ENCODE measurements around the gene CASP5.

The CASP5 gene

DNA sequence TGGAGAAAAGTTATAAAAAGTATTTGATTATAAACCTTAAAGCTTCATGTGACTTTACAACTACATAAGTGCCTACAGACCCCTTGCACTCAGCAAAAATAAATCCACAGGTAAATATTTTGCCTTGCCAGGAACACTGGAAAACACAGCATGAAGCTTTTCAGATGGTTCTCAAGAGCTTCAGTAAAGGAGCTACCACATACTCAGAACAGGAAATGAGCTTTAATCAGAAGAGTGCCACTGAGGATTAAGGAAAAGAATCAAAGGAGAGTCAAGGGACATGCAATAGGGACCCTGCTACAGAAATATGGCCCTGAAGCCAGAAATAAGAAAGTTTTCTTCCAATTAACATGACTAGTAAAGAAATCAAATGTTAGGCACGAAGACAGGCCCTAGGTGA is 10.8 kb upstream of the CASP5 start:
- no peak overlapping the region for H3K4me3 ChIP-seq (ENCODE audit: low read depth, low read length)
- no peaks in the 10 kb centered on the region for H3K27me3 ChIP-seq
- TF ChIP-seq, protein P1, sequence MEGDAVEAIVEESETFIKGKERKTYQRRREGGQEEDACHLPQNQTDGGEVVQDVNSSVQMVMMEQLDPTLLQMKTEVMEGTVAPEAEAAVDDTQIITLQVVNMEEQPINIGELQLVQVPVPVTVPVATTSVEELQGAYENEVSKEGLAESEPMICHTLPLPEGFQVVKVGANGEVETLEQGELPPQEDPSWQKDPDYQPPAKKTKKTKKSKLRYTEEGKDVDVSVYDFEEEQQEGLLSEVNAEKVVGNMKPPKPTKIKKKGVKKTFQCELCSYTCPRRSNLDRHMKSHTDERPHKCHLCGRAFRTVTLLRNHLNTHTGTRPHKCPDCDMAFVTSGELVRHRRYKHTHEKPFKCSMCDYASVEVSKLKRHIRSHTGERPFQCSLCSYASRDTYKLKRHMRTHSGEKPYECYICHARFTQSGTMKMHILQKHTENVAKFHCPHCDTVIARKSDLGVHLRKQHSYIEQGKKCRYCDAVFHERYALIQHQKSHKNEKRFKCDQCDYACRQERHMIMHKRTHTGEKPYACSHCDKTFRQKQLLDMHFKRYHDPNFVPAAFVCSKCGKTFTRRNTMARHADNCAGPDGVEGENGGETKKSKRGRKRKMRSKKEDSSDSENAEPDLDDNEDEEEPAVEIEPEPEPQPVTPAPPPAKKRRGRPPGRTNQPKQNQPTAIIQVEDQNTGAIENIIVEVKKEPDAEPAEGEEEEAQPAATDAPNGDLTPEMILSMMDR (IDR thresholded peaks at IDR 0.05; ENCODE audit: low read depth, low read length): no peak
- H3K36me3 ChIP-seq: no peaks in the 10 kb centered on the region
- H3K9me3 ChIP-seq: no peaks in the 10 kb centered on the region
- H3K4me1 ChIP-seq: no peaks in the 10 kb centered on the region
- no peak for DNase-seq

DNA sequence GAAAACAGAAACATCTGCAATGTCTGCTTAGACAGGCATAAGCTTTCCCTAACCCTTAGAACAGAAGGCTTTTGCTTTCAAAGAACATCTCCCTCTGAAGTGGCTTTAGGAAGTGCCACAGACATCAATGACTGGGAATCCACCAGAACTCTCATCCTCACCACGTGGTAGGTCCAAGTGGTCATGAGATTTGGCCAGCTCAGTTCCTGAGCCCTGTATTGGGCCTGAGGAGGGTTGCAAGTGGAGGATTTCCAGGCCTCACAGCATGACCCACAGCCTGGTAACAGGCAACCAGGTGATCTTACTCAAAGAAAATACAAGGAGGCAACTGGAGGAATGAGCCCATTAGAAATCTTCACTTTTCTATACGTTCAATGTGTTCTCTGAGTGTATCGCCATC is 10.4 kb upstream of the CASP5 start:
- H3K4me3 ChIP-seq (ENCODE audit: low read depth, low read length): no peak overlapping the region

DNA sequence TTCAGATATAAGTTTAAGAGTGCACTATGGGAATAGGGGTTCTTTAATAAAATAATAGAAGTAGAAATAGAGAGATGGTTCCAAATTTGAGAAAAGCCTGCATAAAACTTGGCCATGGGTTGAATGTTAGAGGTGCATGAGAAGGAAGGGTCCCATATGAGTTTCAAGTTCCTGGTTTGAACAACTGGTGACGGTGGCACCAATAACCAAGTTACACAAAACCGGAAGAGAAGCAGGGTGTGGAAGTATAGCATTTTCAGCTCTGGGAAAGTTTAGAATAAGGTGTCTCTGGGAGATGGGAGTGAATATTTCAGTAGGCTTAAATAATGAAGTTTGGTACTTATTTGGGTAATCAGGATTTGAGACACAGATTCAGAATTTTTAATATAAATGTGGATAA is 9.5 kb upstream of the CASP5 start:
- H3K4me1 ChIP-seq: no peaks in the 10 kb centered on the region

More for the DNA sequence above, 10.4 kb upstream of the CASP5 start:
- H3K9me3 ChIP-seq: no peaks in the 10 kb centered on the region
- H3K27me3 ChIP-seq: no peaks in the 10 kb centered on the region
- no peaks in the 10 kb centered on the region for H3K4me1 ChIP-seq
- no peak for DNase-seq
- TF ChIP-seq, protein P1 (IDR thresholded peaks at IDR 0.05; ENCODE audit: low read depth, low read length): no peak
- H3K36me3 ChIP-seq: no peaks in the 10 kb centered on the region

DNA sequence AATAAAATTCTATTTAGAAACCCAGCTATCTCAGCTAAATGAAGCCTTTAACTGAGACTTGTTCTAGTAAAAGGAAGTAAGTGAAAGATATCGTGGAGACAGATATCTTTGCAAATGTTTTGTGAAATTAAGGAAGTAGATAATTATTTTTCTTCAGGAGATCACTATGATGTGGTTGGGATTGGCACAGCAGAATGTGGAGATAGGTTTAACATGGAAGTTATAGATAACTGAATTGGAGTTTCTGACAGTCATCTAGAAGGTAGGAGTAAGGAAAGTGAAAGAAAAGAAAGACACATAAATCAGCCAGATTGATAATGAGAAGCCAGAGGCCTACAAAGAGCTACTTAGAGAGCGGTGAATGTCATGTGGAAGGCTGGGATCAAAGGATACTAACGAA is 4.7 kb upstream of the CASP5 start:
- H3K27me3 ChIP-seq: no peaks in the 10 kb centered on the region
- H3K9me3 ChIP-seq: no peaks in the 10 kb centered on the region
- no peak for DNase-seq
- H3K36me3 ChIP-seq: no peaks in the 10 kb centered on the region
- TF ChIP-seq, protein P1 (IDR thresholded peaks at IDR 0.05; ENCODE audit: low read depth, low read length): no peak
- no peaks in the 10 kb centered on the region for H3K4me1 ChIP-seq
- no peak overlapping the region for H3K4me3 ChIP-seq (ENCODE audit: low read depth, low read length)

More for the DNA sequence above, 9.5 kb upstream of the CASP5 start:
- Histone ChIP-seq H3K4me3 (ENCODE audit: low read depth, low read length) (no peak overlapping the region), H3K36me3 (no peaks in the 10 kb centered on the region), H3K27me3 (no peaks in the 10 kb centered on the region), H3K9me3 (no peaks in the 10 kb centered on the region)
- no peak for DNase-seq
- TF ChIP-seq, protein P1 (IDR thresholded peaks at IDR 0.05; ENCODE audit: low read depth, low read length): no peak

DNA sequence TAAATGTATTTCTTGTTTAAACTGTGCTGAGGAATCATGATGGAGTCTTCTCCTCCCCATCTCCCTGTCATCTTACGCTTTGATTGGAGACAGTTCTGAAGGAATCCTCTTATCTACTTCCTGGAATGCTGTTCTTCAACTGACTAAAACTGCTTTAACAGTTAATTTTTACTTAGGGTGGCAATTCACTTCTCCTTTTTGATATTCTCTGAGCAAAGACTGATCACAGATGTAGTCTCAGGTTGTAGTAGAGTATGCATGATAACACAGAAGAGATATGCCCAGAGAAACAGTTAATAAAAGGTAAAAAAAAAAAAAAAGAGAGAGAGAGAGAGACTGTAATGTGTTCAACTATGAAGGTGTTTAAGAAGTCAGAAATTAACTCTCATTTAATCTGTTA is 1.4 kb upstream of the CASP5 start:
- TF ChIP-seq, protein P1 (IDR thresholded peaks at IDR 0.05; ENCODE audit: low read depth, low read length): no peak
- Histone ChIP-seq H3K4me1 (no peaks in the 10 kb centered on the region), H3K4me3 (ENCODE audit: low read depth, low read length) (no peak overlapping the region), H3K27me3 (no peaks in the 10 kb centered on the region), H3K9me3 (no peaks in the 10 kb centered on the region), H3K36me3 (no peaks in the 10 kb centered on the region)
- DNase-seq: no peak

DNA sequence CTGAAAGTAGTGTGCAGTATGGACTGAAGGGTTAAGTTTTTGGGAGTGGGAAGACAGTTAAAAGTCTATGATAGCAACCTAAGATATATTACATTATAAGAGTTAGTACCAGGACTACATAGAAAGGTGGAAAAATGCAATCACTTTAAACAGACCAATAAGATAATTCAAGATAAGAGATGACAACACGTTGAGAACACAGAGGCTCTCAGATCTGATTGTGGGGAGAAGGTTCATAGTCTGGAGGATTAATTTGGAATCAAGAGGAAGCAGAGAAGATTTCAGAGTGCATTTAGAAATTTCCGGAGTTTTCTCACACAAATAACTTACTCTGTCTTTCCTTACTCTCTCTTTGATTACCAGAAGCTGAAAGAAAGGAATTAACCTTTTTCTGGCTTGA is 441 bp downstream of the CASP5 start:
- H3K4me3 ChIP-seq (ENCODE audit: low read depth, low read length): no peak overlapping the region
- no peaks in the 10 kb centered on the region for H3K36me3 ChIP-seq
- TF ChIP-seq, protein P1 (IDR thresholded peaks at IDR 0.05; ENCODE audit: low read depth, low read length): no peak
- no peaks in the 10 kb centered on the region for H3K27me3 ChIP-seq
- DNase-seq: no peak
- H3K4me1 ChIP-seq: no peaks in the 10 kb centered on the region
- H3K9me3 ChIP-seq: no peaks in the 10 kb centered on the region

Data from BE2C (cell line).